ENCODE data around the gene CHN2.

CHN2 gene

DNA sequence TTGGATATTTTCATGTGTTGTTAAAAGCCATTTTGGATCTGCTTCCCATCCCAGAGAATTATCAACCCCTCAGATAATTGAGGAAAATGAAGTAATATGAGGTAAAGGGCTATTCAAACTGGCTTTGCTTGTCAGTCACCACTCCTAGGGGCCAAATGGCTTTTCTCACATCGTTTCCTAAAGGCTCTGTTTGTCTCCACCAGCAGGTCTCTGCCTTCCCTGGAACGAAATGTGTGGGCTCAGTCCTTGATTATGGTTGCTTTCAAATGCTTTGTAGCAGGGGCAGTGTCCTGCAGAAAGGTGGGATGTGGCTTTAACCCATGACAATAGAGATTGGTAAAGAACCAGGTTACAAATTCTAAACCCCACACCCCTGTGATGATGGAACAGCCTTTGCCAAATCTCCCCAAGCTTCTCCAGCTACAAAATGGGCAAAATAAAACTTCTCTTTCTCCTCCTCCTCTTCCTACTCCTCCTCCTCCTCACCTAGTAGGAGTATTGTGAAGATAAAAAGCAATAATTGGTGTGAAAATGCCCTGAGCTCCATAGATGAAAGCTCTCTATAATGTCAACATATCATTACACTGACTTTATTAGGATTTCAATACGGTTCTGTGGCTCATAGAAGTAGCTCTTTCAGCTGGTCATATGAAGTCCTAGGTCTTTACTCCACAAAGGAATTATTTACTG, 127.6 kb downstream of the CHN2 start:
- TF ChIP-seq, protein P1, sequence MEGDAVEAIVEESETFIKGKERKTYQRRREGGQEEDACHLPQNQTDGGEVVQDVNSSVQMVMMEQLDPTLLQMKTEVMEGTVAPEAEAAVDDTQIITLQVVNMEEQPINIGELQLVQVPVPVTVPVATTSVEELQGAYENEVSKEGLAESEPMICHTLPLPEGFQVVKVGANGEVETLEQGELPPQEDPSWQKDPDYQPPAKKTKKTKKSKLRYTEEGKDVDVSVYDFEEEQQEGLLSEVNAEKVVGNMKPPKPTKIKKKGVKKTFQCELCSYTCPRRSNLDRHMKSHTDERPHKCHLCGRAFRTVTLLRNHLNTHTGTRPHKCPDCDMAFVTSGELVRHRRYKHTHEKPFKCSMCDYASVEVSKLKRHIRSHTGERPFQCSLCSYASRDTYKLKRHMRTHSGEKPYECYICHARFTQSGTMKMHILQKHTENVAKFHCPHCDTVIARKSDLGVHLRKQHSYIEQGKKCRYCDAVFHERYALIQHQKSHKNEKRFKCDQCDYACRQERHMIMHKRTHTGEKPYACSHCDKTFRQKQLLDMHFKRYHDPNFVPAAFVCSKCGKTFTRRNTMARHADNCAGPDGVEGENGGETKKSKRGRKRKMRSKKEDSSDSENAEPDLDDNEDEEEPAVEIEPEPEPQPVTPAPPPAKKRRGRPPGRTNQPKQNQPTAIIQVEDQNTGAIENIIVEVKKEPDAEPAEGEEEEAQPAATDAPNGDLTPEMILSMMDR (IDR thresholded peaks at IDR 0.05): no peak
- Histone ChIP-seq H3K4me3 (no peak overlapping the region), H3K27me3 (no peaks in the 10 kb centered on the region), H3K4me1 (no peaks in the 10 kb centered on the region), H3K27ac (no peak overlapping the region), H3K36me3 (no peaks in the 10 kb centered on the region), H3K9me3 (no peaks in the 10 kb centered on the region)
- no peak for DNase-seq
- intact Hi-C loops (cut with DNase I; ENCODE audit: low total_unique reads): no loop called here

DNA sequence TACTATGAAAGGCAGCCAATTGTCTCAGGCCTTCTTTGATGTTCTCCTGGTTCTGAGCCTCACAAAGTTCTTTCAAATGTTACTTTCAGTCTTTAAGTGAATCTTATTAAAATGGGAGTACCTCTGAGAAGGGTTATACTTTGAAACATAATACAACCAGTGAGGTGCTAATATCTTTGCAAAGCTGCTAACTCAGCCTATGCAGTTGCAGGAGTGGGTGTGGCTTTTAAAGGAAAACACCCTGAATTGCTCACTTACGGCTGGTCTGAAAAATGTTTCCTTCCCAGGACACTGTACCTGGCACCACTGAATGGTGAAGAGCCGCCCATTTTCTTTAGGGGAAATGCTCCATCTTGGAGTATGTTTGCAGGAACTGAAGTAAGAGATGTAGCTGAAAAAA, 130.9 kb downstream of the CHN2 start:
- H3K4me1 ChIP-seq: peaks cover 0 to 4% (median 0%) of the 10 kb centered on the region in 4 donors
- H3K36me3 ChIP-seq: no peaks in the 10 kb centered on the region
- no peak for DNase-seq
- intact Hi-C loops (cut with DNase I; ENCODE audit: low total_unique reads): no loop called here
- H3K9me3 ChIP-seq: no peaks in the 10 kb centered on the region
- TF ChIP-seq, protein P1 (IDR thresholded peaks at IDR 0.05): no peak
- no peaks in the 10 kb centered on the region for H3K27me3 ChIP-seq
- no peak overlapping the region for H3K4me3 ChIP-seq
- no peak overlapping the region for H3K27ac ChIP-seq

DNA sequence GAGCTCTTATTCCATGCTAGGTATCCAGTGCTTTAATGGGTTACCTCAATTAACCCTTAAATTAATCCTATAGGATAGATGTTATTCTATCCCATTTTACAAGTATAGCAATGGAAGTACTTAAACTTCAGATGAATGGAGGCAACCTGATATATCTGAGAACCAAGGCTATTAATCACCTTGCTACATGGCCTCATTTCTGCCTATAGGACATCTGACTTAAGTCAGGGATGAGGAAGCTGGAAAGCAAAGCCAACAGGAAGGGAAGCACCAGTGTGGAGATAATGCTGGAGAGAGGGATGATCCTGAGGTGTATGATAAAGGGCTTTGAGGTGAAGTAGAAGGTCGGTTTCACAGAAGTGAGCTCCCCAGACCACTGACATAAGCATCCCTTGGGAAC, 132.3 kb downstream of the CHN2 start:
- Histone ChIP-seq H3K27me3 (peaks cover 0 to 6% of the 10 kb centered on the region in 2 donors), H3K36me3 (no peaks in the 10 kb centered on the region), H3K4me3 (no peak overlapping the region), H3K27ac (no peak overlapping the region), H3K4me1 (peaks cover 0 to 4% (median 0%) of the 10 kb centered on the region in 4 donors), H3K9me3 (no peaks in the 10 kb centered on the region)
- intact Hi-C loops (cut with DNase I; ENCODE audit: low total_unique reads): no loop called here
- TF ChIP-seq, protein P1 (IDR thresholded peaks at IDR 0.05): no peak
- no peak for DNase-seq

DNA sequence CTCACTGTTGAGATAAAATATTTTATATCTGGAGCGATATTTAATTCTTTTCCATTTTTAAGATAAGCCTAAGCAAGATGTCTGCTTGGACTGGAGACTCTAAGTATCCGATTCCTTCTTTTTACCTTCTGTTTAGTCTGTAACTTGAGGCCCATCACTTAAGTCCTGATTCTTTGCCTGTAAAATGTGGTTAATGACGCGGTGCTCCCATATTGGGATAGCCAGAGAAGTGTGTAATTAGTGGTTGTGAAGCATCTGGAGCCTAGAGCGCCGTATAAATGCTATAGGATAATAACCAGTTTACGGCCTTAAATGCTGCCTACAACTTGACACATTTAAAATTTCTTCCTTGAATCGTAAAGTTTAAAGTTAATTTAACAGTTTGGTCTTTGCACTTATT, 132.9 kb downstream of the CHN2 start:
- H3K27me3 ChIP-seq: peaks cover 0 to 6% of the 10 kb centered on the region in 2 donors
- H3K4me1 ChIP-seq: peaks cover 0 to 4% (median 0%) of the 10 kb centered on the region in 4 donors
- intact Hi-C loops (cut with DNase I; ENCODE audit: low total_unique reads): no loop called here
- H3K4me3 ChIP-seq: no peak overlapping the region
- no peak for DNase-seq
- H3K36me3 ChIP-seq: no peaks in the 10 kb centered on the region
- H3K27ac ChIP-seq: no peak overlapping the region
- H3K9me3 ChIP-seq: no peaks in the 10 kb centered on the region
- TF ChIP-seq, protein P1 (IDR thresholded peaks at IDR 0.05): no peak

DNA sequence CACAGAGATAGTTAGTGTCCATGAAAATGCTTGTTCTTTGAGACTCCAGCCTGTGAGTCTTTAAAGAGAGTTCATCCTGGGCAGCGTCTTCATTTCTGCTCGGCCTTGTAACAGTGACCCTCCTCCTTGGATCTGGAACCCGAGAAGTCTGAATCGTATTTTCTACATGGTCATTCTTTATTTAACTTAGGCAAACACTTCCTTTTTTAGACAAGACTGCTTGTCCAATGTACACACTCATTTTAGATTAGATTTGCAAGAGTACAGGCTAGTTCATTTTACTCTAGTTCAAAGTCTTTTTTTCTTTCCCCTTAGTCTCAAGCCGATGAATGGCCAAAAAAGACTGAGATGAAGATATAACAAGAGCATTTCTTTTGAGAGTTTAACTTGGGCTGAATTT, 133.5 kb downstream of the CHN2 start:
- Histone ChIP-seq H3K4me1 (peaks cover 0 to 4% (median 0%) of the 10 kb centered on the region in 4 donors), H3K4me3 (no peak overlapping the region), H3K9me3 (no peaks in the 10 kb centered on the region), H3K27me3 (peaks cover 0 to 6% of the 10 kb centered on the region in 2 donors), H3K36me3 (no peaks in the 10 kb centered on the region), H3K27ac (no peak overlapping the region)
- TF ChIP-seq, protein P1 (IDR thresholded peaks at IDR 0.05): no peak
- no peak for DNase-seq
- intact Hi-C loops (cut with DNase I; ENCODE audit: low total_unique reads): no loop called here

Data from tibial artery (tissue), 4 donors.